Measurements from ENCODE around the gene CPNE8.
A peak's percentile ranks its signal among the peaks of the same experiment; 100 is the strongest.

Gene CPNE8

DNA sequence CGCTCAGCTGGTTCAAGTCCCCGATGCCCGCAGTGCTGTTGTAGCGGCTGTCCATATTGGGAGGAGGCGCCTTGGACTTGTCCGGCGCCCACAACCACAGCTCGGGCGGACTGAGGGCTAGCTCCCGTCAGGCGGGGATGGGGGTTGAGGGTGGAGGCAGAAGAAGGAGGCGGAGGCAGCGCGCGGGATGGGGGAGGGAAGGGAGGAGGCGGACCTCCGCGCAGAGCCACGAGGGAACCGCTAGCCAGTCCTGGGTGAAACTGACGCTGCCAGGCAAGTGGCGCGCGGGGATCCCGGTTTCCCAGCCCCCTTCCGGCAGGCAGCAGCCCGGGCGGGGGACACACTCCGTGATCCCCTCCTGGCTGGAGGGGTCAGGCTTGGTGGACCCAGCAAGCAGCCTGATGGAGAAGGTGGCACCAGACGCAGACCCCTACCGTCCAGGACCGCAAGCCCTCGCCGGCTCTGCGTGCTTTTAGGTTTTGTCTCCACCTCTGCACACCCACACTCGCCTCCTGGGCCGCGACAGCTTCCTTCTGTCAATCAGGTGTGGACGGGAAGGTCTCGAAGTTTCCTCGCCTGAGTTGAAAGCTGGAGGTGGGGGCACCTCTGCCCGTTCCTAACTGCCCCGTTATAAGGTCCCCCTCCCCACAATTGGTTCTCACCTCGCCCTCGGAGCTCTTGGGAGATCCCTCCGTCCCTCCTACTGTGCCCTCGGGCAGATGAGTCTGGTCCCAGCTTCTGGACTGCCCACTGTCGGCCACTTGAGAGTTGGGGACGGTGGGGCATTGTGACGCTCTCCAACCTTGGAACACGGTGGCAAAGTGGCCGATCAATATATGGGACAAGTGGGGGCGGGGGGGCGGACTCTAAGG, at the start of gene CPNE8:
Gene CPNE8, minus strand, starts transcription at position 112 of the 872 bp plus-strand sequence. Its CDS starts 57 bp downstream, at position 55.
- peak; percentile 28 for DNase-seq (ENCODE audit: low read depth)

DNA sequence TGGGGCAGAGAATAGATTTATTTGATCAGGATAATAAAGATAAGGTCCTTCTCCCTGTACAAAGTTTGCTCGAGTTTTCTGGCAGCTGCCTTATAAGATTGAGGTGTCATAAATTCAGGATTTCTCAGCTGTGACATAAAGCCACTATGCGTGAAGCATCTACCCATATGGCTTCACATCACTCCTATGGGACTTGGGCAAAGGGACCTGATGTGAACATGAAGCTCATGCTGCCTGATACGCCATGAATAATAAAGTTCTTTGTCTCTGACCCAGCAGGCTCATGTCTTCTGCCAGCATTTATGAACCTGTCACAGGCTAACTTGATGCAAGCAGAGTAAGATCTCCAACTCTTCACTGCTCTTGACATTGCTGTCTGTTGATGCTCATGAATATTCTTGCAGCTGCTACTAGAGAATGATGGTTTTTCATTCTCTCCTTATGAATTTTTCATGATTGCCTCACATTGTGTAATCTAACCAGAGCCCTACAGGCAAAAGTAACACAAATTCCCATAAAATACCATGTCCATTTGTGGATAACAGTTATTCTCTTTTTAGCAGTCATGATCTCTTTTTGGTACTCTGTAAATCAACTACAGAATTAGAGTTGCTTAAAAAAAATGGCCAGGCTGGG, 49.0 kb upstream of the CPNE8 start:
- DNase-seq (ENCODE audit: low read depth), result no peak

DNA sequence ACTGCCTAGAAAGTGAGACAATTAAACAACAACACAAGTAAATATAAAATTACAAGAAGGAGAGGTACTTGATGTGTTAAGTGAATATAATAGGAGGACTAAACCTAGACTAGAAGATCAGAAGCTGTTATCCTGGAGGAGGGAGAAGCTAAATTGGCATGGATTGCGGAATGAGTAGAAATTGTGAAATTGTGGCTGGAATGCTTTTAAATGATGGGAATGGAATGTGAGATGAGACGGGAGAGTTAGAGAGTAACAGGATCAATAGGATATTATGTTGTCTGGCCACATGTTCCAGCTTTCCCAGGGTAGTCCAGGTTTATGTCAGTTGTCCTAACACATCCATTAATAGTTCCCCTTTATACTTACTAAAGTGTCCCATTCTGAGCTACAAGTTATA, 44.0 kb upstream of the CPNE8 start:
- DNase-seq (ENCODE audit: low read depth), result no peak

GRCh38 chr12:38934686-38935085, 29.3 kb upstream of the CPNE8 start:
- no peak for DNase-seq (ENCODE audit: low read depth)

DNA sequence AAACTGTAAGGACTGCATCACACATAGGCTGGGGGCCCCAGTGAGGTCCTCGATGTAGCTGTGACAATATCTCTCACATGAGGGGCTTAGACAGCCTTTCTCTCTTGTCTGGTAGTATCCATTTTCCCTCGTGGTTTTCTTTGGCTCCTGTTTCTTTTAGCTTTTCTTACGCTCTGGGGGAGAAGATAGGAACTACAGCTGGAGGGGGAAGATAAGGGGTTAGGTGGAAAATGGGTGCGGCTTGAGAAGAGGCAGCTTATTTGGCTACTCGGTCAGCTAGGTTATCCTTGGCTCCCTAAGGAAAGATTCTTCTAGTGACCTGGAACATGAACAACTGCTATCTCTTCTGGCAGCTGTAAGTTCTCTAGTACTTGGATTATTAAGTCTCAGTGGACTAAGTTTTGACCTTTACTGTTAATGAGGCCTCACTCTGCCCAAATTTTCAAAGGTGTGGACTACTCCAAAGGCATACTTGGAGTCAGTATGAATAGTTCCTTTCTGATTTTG, 28.7 kb upstream of the CPNE8 start:
- DNase-seq (ENCODE audit: low read depth), result no peak

DNA sequence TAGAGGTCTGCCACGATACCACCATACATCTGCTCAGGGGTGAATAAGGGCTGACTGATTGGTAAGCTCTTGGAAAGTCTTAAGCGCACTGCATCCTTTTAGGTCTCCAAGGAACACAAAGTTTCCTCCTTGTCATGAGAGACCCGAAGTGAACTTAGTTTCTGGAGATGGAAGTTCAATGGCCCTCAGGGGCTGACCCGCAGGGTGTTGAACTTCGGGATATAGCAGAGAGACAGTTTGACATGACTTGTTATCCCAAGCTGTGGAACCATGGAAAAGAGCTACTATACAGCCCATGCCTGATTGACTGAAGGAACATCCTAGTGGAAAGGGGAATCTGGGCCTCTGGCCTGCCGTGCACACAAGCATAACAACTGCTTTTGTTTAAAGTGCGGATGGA, 26.9 kb upstream of the CPNE8 start:
- DNase-seq (ENCODE audit: low read depth), result no peak

- no peak for DNase-seq (ENCODE audit: low read depth)
Measured at GRCh38 chr12:38931461-38931860, 26.1 kb upstream of the CPNE8 start.

- DNase-seq (ENCODE audit: low read depth), result no peak
Measured at GRCh38 chr12:38930990-38931389, 25.6 kb upstream of the CPNE8 start.

DNA sequence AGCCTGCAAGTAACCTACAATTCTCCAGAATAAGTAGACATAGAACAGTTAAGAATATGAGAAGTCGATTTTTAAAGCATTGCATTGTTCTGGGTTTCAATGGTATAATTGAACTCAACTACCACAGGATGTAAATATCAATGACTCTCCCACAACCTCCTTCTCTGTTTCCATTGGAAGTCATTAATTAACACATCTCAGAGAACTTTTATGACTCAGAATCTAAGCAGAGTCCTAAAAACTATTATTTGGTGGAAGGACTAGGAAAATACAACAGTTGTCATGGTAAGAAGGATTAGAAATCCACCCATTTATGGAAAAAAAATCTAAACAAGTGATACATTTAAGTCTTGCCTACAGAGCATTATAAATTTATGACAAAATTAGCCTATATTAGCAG, 21.1 kb upstream of the CPNE8 start:
- DNase-seq (ENCODE audit: low read depth), result no peak

DNA sequence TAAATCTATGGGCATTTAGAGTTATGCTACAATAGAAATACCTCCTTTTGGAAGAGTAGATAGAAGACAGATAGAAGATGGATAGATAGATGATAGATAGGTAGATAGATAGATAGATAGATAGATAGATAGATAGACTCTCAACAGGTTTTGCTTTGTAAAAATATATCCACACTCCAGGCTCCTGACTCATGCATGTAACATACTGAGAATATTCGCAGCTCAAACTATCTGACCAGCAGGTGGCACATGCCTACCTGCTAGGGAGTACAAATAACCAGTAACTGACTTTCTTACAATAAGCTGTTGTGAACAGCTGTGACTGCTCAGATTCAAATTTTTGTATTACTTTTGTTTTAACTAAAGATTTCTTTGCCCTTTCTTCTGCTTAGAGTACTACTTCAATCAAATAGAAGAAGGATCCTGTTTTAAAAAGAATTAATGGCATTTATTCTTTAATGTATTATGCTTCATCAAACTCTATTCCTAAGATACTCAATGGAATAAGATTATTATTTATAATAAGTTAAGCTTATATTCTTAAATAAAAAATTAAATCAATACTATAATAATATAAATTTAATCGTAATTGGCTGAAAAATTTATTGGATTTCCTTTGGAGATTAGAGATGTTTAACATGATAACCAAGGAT, 15.8 kb upstream of the CPNE8 start:
- no peak for DNase-seq (ENCODE audit: low read depth)

GRCh38 chr12:38919191-38919590, 13.8 kb upstream of the CPNE8 start:
- no peak for DNase-seq (ENCODE audit: low read depth)

DNA sequence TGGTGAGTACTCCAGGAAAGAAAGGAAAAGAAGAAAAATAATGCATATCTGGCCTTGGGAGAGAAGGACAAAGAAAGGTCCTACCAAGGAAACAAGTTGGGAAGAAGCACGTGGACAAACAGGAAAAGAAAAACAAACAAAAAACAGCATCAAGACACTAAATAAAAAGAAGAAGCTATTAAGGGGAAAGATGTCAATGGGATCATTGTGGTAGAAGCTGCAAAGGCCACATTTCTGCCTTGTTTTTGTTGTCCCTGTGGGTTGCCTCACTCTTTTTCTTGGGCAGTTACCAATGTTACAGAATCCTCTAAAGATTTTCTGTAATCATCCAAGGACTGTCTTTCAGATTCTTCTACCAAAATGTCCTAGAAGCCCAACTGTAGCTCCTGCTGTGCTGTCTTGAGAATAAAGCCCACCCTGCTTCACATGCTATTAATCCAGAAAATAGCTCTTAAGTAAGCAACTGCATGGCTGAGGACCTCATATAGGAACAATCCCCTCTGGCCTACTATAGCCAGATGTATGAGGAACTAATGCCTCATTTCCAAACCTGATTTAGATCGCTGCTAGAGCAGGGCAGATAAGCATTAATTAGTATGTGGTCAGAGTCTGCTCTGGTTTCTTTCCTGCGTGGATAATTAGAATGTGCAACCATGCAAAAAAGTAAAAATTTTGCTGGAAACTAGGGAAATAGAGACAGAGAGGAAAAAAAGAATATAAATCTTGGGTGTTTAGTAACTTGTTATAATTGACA, 10.2 kb upstream of the CPNE8 start:
- no peak for DNase-seq (ENCODE audit: low read depth)

DNA sequence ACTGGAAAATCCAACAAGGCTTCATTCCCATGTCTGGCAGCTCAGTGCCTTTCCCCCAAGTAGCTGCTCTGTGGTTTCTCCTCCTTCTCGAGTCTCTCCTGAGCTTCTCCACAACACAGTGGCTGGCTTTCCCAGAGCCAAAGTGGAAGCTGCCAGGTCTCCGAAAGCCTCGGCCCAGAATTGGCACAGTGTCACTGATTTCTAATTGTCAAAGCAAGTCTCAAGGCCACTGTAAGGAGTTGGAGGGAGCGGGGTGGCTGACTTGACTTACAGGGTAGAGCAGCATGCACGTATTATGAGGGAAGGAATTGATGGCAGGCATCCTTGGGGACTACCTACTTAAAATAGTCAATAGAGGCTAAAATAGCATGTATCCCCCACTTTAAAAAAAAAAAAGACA, 6.7 kb upstream of the CPNE8 start:
- DNase-seq (ENCODE audit: low read depth), result no peak

- DNase-seq (ENCODE audit: low read depth), result no peak
Measured at GRCh38 chr12:38911611-38912010, 6.2 kb upstream of the CPNE8 start.

DNA sequence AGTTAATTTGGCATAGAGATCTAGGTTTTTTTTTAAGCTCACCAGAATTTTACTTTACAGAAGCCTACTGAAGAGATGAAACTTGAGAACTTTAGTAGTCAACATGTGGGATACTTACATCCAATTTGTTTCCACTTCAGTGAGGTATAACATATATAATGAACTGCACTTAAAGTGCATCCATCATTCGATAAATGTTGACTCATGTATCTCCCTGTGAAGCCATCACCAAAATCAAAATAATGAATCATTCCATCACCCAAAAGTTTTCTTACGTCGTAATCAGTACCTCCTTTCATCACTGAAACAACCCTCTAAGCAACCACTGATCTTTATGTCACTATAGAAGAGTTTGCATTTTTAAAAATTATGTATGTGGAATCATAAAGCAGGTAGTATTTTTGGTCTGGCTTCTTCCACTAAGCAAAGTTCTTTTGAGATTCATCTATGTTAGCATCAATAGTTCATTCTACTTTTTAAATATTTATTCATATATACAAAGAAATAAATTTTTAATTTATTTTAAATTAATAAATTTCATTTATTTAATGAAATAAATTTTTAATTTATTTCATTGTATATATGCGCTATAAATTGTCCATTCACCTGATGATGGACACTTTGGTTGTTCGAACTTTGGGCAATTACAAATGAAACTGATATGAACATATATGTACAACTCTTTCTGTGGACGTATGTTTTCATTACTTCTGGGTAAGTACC, 2.0 kb upstream of the CPNE8 start:
- DNase-seq (ENCODE audit: low read depth), result no peak

DNA sequence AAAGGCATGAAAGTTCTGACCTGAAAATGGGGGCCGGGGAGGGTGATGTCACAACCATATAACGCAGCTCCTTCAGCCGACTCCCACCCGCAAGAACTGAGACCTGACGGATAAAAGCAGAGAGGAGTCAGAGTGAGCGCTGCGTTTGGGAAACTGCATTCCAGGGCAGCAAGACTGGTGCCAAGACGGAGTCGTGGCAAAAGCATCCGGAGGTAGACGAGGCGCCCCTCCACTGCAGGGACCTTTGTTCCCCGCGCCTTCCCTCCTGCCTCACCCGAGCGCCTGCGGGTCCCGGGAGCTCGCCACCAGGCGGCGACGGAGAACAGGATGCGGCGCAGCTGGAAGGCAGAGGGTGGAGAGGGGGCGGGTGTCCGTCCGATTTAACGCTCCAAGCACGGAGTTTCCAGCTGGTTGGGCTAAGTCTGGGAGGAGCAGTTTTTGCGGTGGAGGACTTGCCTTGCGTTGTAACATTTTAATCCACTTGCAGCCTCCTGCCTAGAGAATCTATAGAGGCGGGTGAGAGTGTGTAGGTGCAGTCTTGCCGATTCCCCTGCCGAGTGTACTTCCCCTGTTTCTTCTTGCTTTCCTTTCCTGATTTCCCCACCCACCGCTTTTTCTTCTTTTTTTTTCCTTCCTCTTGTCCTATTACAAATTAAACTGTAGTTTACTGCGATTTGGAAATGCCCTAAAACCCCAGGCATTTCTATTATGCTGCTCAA, 1.2 kb upstream of the CPNE8 start:
- DNase-seq (ENCODE audit: low read depth), result peak; percentile 73

- DNase-seq (ENCODE audit: low read depth), result peak; percentile 37
Measured at GRCh38 chr12:38904537-38905479, 583 bp downstream of the CPNE8 start.

DNA sequence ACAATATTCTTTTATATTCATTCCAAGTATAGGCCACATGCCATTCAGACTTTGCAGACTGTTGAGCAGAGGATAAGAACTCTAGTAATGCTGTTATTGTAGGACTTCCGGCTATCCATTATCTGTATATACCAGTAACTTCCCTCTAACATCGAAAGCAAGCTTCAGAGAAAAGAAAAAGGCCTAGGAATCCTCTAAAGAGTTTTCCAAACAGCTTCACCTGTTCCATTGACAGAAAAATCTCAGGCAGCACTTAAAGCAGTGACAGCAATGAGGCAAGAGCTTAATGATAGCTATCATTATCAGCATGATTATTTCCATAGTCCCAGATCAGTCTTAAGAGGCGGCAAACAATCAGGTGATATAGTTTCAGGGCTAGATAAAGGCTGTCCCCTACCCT, 1.8 kb downstream of the CPNE8 start:
- DNase-seq (ENCODE audit: low read depth), result no peak

DNA sequence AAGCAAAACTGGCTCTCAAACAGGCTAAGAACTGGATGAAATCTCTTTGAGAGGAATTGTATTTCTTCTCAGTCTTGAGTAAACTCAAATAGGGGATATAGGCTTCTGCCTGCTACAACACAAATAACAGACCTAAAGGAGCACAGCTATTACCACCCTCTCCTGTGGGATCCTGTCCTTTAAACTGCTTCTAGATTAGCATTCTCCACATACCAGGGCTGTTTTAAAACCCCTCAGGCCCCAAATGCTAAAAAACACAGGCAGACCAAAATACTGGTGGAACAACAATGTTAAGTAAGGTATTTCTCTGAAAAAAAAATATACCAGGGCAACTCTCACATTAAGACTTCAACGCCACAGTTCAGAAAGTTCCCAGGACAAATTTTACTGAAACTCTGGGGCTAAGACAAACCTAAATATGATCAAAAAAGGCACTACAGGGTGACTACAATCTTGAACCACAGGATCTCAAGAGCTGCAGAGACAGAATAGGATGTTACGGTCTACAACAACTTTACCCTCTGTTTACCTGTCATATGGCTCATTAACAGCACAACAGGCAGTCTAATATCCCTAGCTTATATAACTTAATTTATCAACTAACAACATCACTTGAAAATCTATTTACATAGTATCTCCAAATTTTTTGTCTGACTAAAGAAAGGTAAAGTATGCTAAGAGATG, 7.2 kb downstream of the CPNE8 start:
- DNase-seq (ENCODE audit: low read depth), result no peak
